Measurements from ENCODE around the gene CAB39.
"Not testable (repeated sequence)": the region's sequence is repeated elsewhere in the genome, so short reads cannot be mapped to it uniquely, and the experiment has no call there.

The CAB39 gene

DNA sequence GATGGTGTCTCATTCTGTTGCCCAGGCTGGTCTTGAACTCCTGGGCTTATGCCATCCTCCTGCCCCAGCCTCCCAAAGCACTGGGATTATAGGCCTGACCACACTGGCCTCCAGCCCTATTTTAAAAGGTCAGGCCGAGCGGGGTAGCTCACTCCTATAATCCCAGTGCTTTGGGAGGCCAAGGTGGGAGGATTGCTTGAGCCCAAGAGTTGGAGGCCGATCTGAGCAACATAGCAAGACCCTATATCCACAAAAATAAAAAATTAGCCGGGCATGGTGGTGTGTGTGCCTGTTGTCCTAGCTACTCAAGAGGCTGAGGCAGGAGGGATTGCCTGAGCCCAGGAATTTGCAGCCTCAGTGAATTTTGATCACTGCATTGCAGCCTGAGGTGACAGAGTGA is 3.9 kb downstream of the CAB39 start:
- DNase-seq, result no peak

DNA sequence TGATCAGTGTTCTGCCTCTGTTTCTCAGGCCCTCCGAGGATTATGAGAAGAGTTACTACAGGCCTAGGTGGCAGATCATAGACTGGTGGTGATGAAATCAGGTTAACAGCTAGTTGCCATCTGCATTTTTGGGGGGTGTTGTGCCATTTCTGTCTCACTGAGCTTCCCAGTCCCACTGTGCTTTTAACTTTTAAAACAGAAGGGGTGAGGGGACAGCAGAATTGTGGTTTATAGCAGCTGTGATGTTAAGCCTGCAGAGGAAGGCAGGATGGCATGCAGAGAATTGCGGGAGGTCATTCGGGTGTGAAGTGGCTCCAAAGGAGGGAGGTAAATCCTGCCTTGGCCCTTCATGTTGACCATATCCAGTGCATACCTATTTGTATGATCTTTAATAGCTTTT is 5.0 kb downstream of the CAB39 start:
- no peak for DNase-seq

GRCh38 chr2:230719340-230719739 is 6.7 kb downstream of the CAB39 start:
- no peak for DNase-seq

DNA sequence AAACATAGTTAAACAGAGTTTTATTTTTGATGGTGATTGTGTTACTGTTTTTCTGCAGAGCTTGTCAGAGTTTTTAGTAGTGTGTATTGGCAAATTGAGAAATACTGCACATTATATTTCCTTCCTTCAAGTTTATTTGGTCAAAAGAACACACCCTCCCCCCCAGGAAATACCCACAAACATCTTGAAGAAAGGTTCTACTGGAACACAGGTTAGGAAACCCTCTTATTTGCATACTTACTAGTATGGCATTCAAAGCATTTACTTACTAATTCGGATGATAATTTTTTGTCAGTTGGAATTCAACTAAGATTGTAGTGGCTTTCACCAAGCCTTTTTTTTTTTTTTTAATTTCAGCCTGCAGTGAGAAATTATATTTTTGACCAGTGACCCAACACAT is 9.1 kb downstream of the CAB39 start:
- DNase-seq, result no peak

DNA sequence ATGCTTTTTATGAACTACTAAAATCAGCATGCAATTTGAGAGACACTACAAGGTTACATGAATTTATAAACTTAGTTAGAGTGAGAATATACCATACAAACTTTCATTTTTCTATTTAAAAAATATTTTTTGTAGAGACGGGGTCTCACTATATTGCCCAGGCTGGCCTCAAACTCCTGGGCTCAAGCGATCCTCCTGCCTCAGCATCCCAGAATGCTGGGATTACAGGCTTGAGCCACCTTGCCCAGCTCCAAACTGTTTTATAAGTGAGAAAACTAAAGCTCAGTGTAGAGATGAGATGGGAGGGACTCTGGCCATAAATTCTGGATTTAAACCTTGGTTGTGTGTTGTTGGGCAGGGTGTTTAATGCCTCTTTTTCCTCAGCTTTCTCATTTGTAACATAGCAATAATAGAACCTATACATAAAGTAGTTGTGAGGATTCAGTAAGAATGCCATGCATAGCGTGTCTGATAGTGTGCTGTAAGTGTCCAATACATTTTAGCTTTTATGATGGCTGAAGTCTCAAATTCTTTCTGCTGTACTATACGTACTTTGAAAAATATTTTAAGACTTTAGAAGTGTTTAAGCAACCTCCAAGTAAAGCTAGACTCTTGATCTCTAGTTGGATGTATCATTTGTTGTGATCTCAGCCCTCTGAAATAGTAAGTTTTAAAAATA is 9.7 kb downstream of the CAB39 start:
- no peak for DNase-seq

GRCh38 chr2:230723363-230723762 is 10.7 kb downstream of the CAB39 start:
- DNase-seq, result peak; percentile 40

- DNase-seq, result not testable (repeated sequence)
Measured at GRCh38 chr2:230724957-230725356, 12.3 kb downstream of the CAB39 start.

DNA sequence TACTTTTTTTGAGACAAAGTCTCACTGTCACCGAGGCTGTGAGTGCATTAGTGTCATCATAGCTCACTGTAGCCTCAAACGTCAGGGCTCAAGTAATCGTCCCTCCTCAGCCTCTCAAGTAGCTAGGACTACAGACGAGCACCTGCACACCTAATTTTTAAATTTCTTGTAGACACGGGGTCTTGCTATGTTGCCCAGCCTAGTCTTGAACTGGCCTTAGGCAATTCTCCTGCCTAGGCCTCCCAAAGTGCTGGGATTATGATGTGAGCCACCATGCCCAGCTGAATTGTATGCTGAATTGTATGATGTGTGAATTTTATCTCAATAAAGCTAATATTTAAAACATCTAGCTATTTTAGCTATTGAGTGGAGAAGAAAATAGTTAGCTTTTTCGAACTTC is 18.9 kb downstream of the CAB39 start:
- no peak for DNase-seq

DNA sequence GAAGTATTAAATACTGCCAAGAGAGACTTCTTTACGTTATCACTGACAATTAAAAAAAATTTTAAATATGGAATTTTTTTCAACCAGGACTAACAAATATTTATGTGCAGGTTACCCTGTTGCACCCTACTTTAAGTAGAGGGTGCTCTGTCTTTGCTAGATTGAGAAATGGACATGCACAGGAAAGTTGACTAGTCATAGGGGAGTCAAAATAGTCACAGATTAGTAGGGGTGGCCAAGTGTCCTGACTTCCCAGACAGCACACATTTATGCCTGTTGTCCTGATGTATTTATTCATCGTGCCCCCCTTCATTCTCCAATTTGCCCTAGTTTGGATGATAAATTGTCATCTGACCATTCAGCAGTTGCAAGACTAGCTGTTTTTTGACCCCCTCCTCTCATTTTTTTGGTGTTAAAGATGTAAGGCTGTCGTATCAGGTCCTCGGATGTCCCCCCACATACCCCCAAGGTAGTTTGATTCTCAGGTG is 20.3 kb downstream of the CAB39 start:
- DNase-seq, result no peak

DNA sequence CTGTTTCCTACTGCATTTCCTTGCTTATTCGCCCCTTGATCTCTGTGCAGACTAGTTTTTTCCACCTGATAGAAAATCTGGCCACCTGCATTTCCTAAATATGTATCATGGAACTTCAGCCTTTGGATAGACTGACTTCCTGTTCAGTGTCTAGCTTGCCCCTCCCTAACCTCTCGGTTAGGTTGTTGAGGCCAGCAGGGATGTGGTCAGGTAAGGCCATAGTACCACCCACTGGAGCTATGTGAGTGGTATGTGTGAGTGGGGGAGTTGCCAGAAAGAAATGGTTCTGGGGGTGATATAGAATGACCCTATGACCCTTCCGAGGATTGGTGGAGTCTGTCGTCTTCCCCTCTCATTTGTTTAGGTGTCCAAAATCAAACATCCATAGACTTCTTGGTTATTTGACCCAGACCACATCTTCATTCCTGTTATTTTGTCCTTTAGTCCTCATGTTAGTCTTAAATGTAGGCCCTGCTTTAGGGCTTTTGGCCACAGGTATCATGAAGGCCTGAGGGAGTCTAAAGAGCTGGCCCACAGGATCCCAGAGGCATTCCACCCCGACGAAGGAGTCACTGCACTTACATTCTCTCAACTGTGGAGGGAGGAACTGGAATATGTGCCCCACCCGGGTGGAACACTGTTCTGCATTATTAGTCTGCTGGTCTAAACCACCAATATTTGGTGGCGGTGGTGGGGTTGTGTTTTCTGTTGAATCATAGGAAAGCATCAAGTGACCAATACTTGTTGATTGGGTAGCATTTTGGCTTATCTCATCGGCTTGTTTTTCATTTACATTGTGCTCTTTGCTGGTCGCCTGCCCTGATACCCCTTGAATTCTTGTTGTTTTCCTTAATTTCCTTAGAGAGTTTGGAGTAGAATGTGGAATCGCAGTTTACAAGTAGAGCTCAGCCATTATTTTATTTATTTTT is 21.9 kb downstream of the CAB39 start:
- DNase-seq, result no peak

DNA sequence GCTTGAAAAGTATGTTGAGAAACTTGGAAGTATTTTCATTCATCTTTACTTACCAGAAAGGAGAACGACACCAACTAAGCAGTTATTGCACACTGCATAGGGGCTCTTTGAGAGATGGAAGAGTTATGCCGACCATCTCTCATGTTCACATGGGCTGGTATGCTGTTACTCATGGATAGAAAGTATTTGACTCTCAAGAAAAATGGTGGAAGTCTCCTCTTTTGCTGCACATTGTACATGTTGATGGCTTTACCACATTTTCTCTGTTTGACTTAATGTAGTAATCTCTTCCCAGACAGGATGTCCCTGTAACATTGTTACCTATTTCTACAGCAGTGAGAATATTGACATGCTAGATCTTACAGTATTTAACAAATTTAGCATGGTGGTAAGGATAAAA is 23.2 kb downstream of the CAB39 start:
- no peak for DNase-seq

GRCh38 chr2:230737300-230737699 is 24.7 kb downstream of the CAB39 start:
- no peak for DNase-seq

GRCh38 chr2:230737791-230738226 is 25.2 kb downstream of the CAB39 start:
- DNase-seq, result no peak

GRCh38 chr2:230738391-230738811 is 25.8 kb downstream of the CAB39 start:
- no peak for DNase-seq

- DNase-seq, result no peak
Measured at GRCh38 chr2:230738924-230739323, 26.3 kb downstream of the CAB39 start.

- DNase-seq, result no peak
Measured at GRCh38 chr2:230739961-230740360, 27.3 kb downstream of the CAB39 start.

- no peak for DNase-seq
Measured at GRCh38 chr2:230742781-230743180, 30.1 kb downstream of the CAB39 start.

DNA sequence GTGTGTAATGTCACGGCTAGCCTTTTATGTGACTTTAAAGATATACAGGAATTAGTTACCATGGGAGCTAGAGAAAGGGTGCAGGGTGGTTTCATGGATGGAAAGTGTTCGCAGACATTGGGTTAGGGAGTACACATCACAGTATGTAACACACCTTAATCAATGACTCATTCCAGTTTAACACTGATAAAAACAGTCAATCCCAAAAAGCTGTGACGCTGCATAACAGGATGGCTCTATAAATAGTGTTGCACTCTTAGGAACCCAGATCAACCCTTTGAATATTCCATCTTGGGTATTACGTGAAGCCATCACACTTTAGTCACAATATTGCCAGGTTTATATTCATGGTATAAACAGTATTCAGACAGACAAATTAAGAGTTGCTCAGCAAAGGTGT is 33.6 kb downstream of the CAB39 start:
- no peak for DNase-seq

DNA sequence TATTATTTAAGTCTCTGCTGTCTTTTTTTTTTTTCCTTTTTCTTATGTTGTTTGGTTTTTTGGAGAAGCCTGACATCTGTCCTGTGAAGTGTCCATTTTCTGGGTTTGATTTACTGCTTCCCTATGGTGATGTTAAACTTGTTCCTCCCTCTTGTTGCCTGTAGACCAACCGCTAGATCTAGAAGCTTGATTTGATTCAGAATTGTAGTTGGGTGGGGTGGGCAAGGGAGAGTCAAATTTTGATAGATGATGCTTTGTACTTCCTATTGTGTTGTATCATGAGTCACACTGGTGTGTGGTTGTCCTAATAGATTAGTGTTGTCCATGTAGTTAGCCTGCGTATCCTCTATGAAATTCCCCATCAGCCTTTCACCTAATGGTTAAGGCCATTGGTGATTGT is 35.4 kb downstream of the CAB39 start:
- DNase-seq, result no peak

GRCh38 chr2:230749111-230749510 is 36.5 kb downstream of the CAB39 start:
- DNase-seq, result no peak

- no peak for DNase-seq
Measured at GRCh38 chr2:230751062-230751461, 38.4 kb downstream of the CAB39 start.

- no peak for DNase-seq
Measured at GRCh38 chr2:230754200-230754599, 41.6 kb downstream of the CAB39 start.

DNA sequence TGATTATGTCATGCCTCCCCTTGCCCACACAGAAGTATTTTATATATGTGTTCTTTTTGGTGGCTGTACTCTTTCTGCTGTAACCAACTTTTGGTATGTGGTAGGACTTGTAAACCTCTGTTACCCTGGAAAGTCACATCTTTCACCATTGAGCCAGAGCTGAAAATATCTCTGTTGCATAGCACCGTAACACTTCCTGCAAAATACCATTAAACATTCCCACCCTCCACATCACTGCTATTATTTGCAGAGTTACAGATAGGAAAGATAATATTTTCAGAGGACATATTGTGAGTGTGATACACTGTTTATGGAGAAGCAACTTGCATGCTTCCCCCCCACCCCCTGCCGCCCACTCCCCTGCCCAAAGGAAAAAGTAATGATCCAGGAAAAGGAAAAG is 44.8 kb downstream of the CAB39 start:
- no peak for DNase-seq
